LNCAP (cell line): ENCODE measurements around the gene G0S2.

Source experiments
- CTCF ChIP-seq: fragments of 450-650 bp; IDR thresholded peaks from 2 replicates; pipeline ENCODE4 v1.5.1; 2017; ENCODE audit warnings: mild to moderate bottlenecking

Gene G0S2

GRCh38 chr1:209643285-209644020, 31.8 kb upstream of the G0S2 start:
- TF ChIP-seq CTCF, result no peak

- no peak for TF ChIP-seq CTCF
These were observed 29.4 kb upstream of the G0S2 start for GRCh38 chr1:209645574-209646452.

- no peak for TF ChIP-seq CTCF
These were observed 28.7 kb upstream of the G0S2 start for GRCh38 chr1:209646558-209646957.

- TF ChIP-seq CTCF, result no peak
These were observed 28.1 kb upstream of the G0S2 start for GRCh38 chr1:209647156-209647555.

- no peak for TF ChIP-seq CTCF
These were observed 26.9 kb upstream of the G0S2 start for GRCh38 chr1:209648346-209648745.

- no peak for TF ChIP-seq CTCF
These were observed 26.1 kb upstream of the G0S2 start for GRCh38 chr1:209648931-209649776.

GRCh38 chr1:209650454-209650853, 24.8 kb upstream of the G0S2 start:
- no peak for TF ChIP-seq CTCF
